Stimulated activated CD4-positive, alpha-beta T cell treated with anti-CD3 and anti-CD28 coated beads, Interleukin-12 subunit alpha, Interleukin-12 subunit beta, amount 100 ng/mL, for 4 hours (primary cell): ENCODE results near the gene MSMO1.
A peak's percentile ranks its signal among the peaks of the same experiment; 100 is the strongest.
"Not testable (repeated sequence)": the region's sequence is repeated elsewhere in the genome, so short reads cannot be mapped to it uniquely, and the experiment has no call there.

Experiments used
- DNase-seq: peaks from one replicate; pipeline ENCODE4 v3.0.0-alpha.2; 2020

MSMO1 gene

GRCh38 chr4:165327211-165328100 lies at the start of gene MSMO1:
TSS of gene MSMO1 (plus strand) at chr4:165327669. CDS start at chr4:165333371, 5,702 bp downstream.
- DNase-seq: peak; percentile 96

- not testable (repeated sequence) for DNase-seq
These were observed 47.9 kb upstream of the MSMO1 start for GRCh38 chr4:165279531-165279930.

- not testable (repeated sequence) for DNase-seq
These were observed 42.8 kb upstream of the MSMO1 start for GRCh38 chr4:165284697-165285096.

GRCh38 chr4:165286619-165287340 lies 40.7 kb upstream of the MSMO1 start:
- not testable (repeated sequence) for DNase-seq

- DNase-seq: no peak
These were observed 39.2 kb upstream of the MSMO1 start for GRCh38 chr4:165288226-165288625.

GRCh38 chr4:165288639-165289422 lies 38.6 kb upstream of the MSMO1 start:
- no peak for DNase-seq

GRCh38 chr4:165289423-165289785 lies 38.1 kb upstream of the MSMO1 start:
- DNase-seq: no peak

GRCh38 chr4:165293061-165293460 lies 34.4 kb upstream of the MSMO1 start:
- no peak for DNase-seq

GRCh38 chr4:165293927-165294649 lies 33.4 kb upstream of the MSMO1 start:
- no peak for DNase-seq

- no peak for DNase-seq
These were observed 32.6 kb upstream of the MSMO1 start for GRCh38 chr4:165294907-165295306.

GRCh38 chr4:165297626-165298025 lies 29.8 kb upstream of the MSMO1 start:
- no peak for DNase-seq

- DNase-seq: no peak
These were observed 27.9 kb upstream of the MSMO1 start for GRCh38 chr4:165299399-165300060.

- DNase-seq: no peak
These were observed 25.6 kb upstream of the MSMO1 start for GRCh38 chr4:165301833-165302232.

- no peak for DNase-seq
These were observed 24.8 kb upstream of the MSMO1 start for GRCh38 chr4:165302658-165303057.

- DNase-seq: no peak
These were observed 19.3 kb upstream of the MSMO1 start for GRCh38 chr4:165308166-165308565.

GRCh38 chr4:165308606-165309005 lies 18.9 kb upstream of the MSMO1 start:
- no peak for DNase-seq

GRCh38 chr4:165309456-165309855 lies 18.0 kb upstream of the MSMO1 start:
- DNase-seq: no peak

GRCh38 chr4:165312506-165312905 lies 15.0 kb upstream of the MSMO1 start:
- DNase-seq: no peak

GRCh38 chr4:165319030-165319429 lies 8.4 kb upstream of the MSMO1 start:
- no peak for DNase-seq

- DNase-seq: no peak
These were observed 8.0 kb upstream of the MSMO1 start for GRCh38 chr4:165319509-165319908.

- DNase-seq: no peak
These were observed 3.1 kb upstream of the MSMO1 start for GRCh38 chr4:165324236-165324917.
